IMR-90 (cell line): ENCODE data around the gene DDX41. TPM values are rescaled to one million over a fixed set of nuclear protein-coding genes. Genes with fewer than 3 reads are reported as not detected.

Experiments
- ATAC-seq: fragments of 200-7000 bp; cut with Tn5 transposase; 2 replicates; pipeline ENCODE4 v1.9.1; 2020; ENCODE audit warnings: low read depth, mild to moderate bottlenecking, moderate library complexity
- BruUV-seq: library from RNA; stranded (reverse); fragments of 400-500 nt; replicated peaks from 2 replicates; lab custom pipeline; 2021; lab: Mats Ljungman, UMichigan
- CTCF ChIA-PET: fragments of 300-600 bp; formaldehyde crosslinking; extraction: SDS; loops from one replicate; lab custom pipeline; 2021; ENCODE audit warnings: antibody characterized with exemption; lab: Yijun Ruan, JAX
- POLR2A ChIA-PET: fragments of 300-600 bp; sonication (Branson Sonifier 250); formaldehyde crosslinking; loops from one replicate; lab custom pipeline; 2022; ENCODE audit warnings: antibody characterized with exemption; ENCODE audit not compliant: unreplicated experiment; lab: Charles Lee
- DNase-seq: peaks from one replicate; pipeline ENCODE4 v3.0.0; 2013
- H2AFZ ChIP-seq: replicated peaks from 2 replicates; pipeline ENCODE3; 2013; ENCODE audit warnings: low read length, mild to moderate bottlenecking; ENCODE audit not compliant: poor library complexity
- H2AK5ac ChIP-seq: 2 replicates; pipeline ENCODE4 v1.6.1; 2013; ENCODE audit warnings: low read depth, low read length, inconsistent platforms
- H2AK9ac ChIP-seq: replicated peaks from 2 replicates; pipeline ENCODE3; 2013; ENCODE audit warnings: mild to moderate bottlenecking, low read depth, low read length, moderate library complexity; ENCODE audit not compliant: poor library complexity
- H2BK120ac ChIP-seq: 2 replicates; pipeline ENCODE4 v1.6.1; 2013; ENCODE audit warnings: low read depth, low read length, inconsistent platforms
- H2BK15ac ChIP-seq: 3 replicates; pipeline ENCODE4 v1.6.1; 2013; ENCODE audit warnings: low read depth, low read length, inconsistent platforms
- H2BK20ac ChIP-seq: 2 replicates; pipeline ENCODE4 v1.6.1; 2013; ENCODE audit warnings: low read depth, mild to moderate bottlenecking, inconsistent platforms, low read length, moderate library complexity
- H2BK5ac ChIP-seq: 2 replicates; pipeline ENCODE4 v1.6.1; 2013; ENCODE audit warnings: mild to moderate bottlenecking, low read depth, low read length, inconsistent platforms; ENCODE audit not compliant: poor library complexity, severe bottlenecking
- H3K14ac ChIP-seq: replicated peaks from 2 replicates; pipeline ENCODE4 v1.6.1; 2013; ENCODE audit warnings: low read depth, low read length, inconsistent platforms
- H3K18ac ChIP-seq: 2 replicates; pipeline ENCODE4 v1.6.1; 2013; ENCODE audit warnings: low read depth, low read length, control low read depth
- H3K23ac ChIP-seq: 2 replicates; pipeline ENCODE4 v1.6.1; 2013; ENCODE audit warnings: low read depth, low read length, inconsistent platforms
- H3K27ac ChIP-seq: 2 replicates; pipeline ENCODE4 v1.5.1; 2013; ENCODE audit warnings: mild to moderate bottlenecking, control low read depth, low read length; ENCODE audit not compliant: insufficient read depth
- H3K27me3 ChIP-seq: 2 replicates; pipeline ENCODE4 v1.6.1; 2013; ENCODE audit warnings: low read length; ENCODE audit not compliant: control insufficient read depth, insufficient read depth
- H3K36me3 ChIP-seq: 2 replicates; pipeline ENCODE4 v1.6.1; 2013; ENCODE audit warnings: low read length, mixed read lengths; ENCODE audit not compliant: control insufficient read depth, insufficient read depth
- H3K4ac ChIP-seq: 2 replicates; pipeline ENCODE4 v1.6.1; 2013; ENCODE audit warnings: low read depth, low read length, inconsistent platforms
- H3K4me1 ChIP-seq: 2 replicates; pipeline ENCODE4 v1.6.1; 2013; ENCODE audit warnings: low read length, mixed read lengths; ENCODE audit not compliant: control insufficient read depth, insufficient read depth
- H3K4me2 ChIP-seq: 2 replicates; pipeline ENCODE4 v1.6.1; 2013; ENCODE audit warnings: low read depth, mild to moderate bottlenecking, control low read depth, low read length, moderate library complexity
- H3K4me3 ChIP-seq: 2 replicates; pipeline ENCODE4 v1.5.1; 2013; ENCODE audit warnings: low read depth, mild to moderate bottlenecking, control low read depth, low read length, moderate library complexity; ENCODE audit not compliant: insufficient read depth
- H3K56ac ChIP-seq: 2 replicates; pipeline ENCODE4 v1.6.1; 2013; ENCODE audit warnings: low read length, inconsistent platforms; ENCODE audit not compliant: insufficient read depth; ENCODE audit errors: extremely low read depth
- H3K79me1 ChIP-seq, 2 experiments: 2 replicates each; pipeline ENCODE4 v1.6.1; 2013; ENCODE audit warnings: low read length in 2 of 2, inconsistent platforms in 1 of 2, low read depth in 1 of 2
- H3K9ac ChIP-seq: 2 replicates; pipeline ENCODE4 v1.6.1; 2013; ENCODE audit warnings: low read depth, low read length, control low read depth
- H3K9me1 ChIP-seq: 2 replicates; pipeline ENCODE4 v1.6.1; 2013; ENCODE audit warnings: low read length, inconsistent platforms; ENCODE audit not compliant: insufficient read depth
- H3K9me3 ChIP-seq: 2 replicates; pipeline ENCODE4 v1.6.1; 2013; ENCODE audit warnings: low read length; ENCODE audit not compliant: control insufficient read depth, insufficient read depth
- H4K20me1 ChIP-seq: 2 replicates; pipeline ENCODE4 v1.6.1; 2013; ENCODE audit warnings: low read length, inconsistent platforms; ENCODE audit not compliant: insufficient read depth
- H4K5ac ChIP-seq: 2 replicates; pipeline ENCODE4 v1.6.1; 2013; ENCODE audit warnings: mild to moderate bottlenecking, low read depth, low read length, control low read depth
- H4K8ac ChIP-seq, 2 experiments: 2 replicates each; pipeline ENCODE4 v1.6.1; 2013; ENCODE audit warnings: low read depth in 2 of 2, low read length in 2 of 2, control low read depth in 1 of 2, inconsistent platforms in 1 of 2
- H4K91ac ChIP-seq: 2 replicates; pipeline ENCODE4 v1.6.1; 2013; ENCODE audit warnings: low read depth, low read length, inconsistent platforms; ENCODE audit not compliant: insufficient read depth
- CHD1 ChIP-seq: IDR thresholded peaks from 2 replicates; pipeline ENCODE4 v1.6.1; 2012; ENCODE audit warnings: low read depth, low read length, improper control_type of control experiment
- MAZ ChIP-seq: IDR thresholded peaks from 2 replicates; pipeline ENCODE4 v1.6.1; 2012; ENCODE audit warnings: low read depth, mild to moderate bottlenecking, low read length, improper control_type of control experiment, moderate library complexity, borderline replicate concordance
- MXI1 ChIP-seq: IDR thresholded peaks from 2 replicates; pipeline ENCODE4 v1.6.1; 2012; ENCODE audit warnings: low read depth, mild to moderate bottlenecking, low read length, moderate library complexity, borderline replicate concordance
- RCOR1 ChIP-seq: IDR thresholded peaks from 2 replicates; pipeline ENCODE4 v1.6.1; 2012; ENCODE audit warnings: mild to moderate bottlenecking, low read length, improper control_type of control experiment; ENCODE audit not compliant: insufficient replicate concordance
- WGBS, 2 experiments: methylation state at CpG; one replicate each; pipeline versions ENCODE4 v1.1.5 to v1.1.7; 2013; ENCODE audit warnings: missing lambda C conversion rate in 2 of 2; ENCODE audit not compliant: insufficient read length in 1 of 2; ENCODE audit errors: extremely low coverage in 2 of 2; 5-methylcytosine and 5-hydroxymethylcytosine counted together
- dilution Hi-C: fragments of 300-500 bp; cut with HindIII; formaldehyde crosslinking; loops from one replicate; pipeline ENCODE4 v1.14.3; 2018; ENCODE audit warnings: low sequenced_read_pairs; ENCODE audit not compliant: unreplicated experiment
- in situ Hi-C: fragments of 300-500 bp; cut with MboI; formaldehyde crosslinking; loops from 3 replicates; pipeline ENCODE4 v1.14.3; 2019; ENCODE audit warnings: low sequenced_read_pairs, inconsistent platforms, mixed read lengths
- intact Hi-C: fragments of 100-400 bp; cut with micrococcal nuclease; formaldehyde crosslinking; loops from 2 replicates; pipeline ENCODE4 v1.10.0; 2022
- polyA plus RNA-seq, 3 experiments: library from polyadenylated mRNA; depleted of rRNA; stranded (reverse); fragments of >200 nt; gene quantifications; 2 replicates each; pipeline ENCODE4 v1.2.3, GENCODE V29; 2012; ENCODE audit warnings: low replicate concordance in 1 of 3
- total RNA-seq: library from RNA; depleted of rRNA; stranded (reverse); fragments of >200 nt; gene quantifications from 2 replicates; pipeline ENCODE4 v1.2.3, GENCODE V29; 2012
- TF ChIP-seq, protein P1 (sequence below): conservative IDR thresholded peaks from 2 replicates; pipeline ENCODE4 v1.5.1; 2012; ENCODE audit warnings: mild to moderate bottlenecking, low read depth, low read length, improper control_type of control experiment

DDX41 gene
- total and polyA plus RNA-seq, 2 of the 4 experiments (the other 2 are of a cell fraction) = 130 to 170 TPM

DNA sequence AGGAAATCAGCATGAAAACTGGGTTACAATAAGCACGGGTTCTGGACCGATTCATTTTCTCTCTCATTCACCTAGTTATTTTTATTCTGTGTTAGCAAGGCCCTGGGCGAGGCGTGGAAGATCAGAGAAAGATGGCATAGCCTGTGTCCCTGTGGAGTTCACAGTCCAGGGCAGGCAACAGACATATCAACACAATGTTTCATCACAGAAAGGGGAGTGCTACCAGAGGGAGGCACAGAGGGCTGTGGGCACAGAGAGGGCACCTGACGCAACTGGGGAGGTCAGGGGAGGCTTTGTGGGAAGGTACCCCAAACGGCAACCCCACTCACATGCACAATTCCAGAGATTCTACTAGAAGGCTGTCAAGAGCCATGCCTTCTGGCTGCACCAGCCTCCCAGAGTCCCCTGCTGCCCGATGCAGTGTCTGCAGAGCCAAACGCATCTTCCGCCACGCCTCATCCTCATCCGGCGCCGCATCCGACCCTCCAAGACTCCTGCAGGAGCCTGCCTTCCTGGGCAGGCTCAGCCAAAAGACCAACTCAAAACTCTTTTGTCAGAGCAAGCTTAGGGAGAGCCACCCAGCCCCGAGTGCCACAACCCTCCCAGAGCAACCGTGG, 36.2 kb upstream of the DDX41 start:
- peak overlapping the region; percentile 88 for H3K23ac ChIP-seq
- DNase-seq (no peak), ATAC-seq (peak; percentile 27)
- TF ChIP-seq MXI1 (peak; percentile 61; the same call in 1 of the 2 replicates), CHD1 (no peak), MAZ (no peak), RCOR1 (no peak)
- TF ChIP-seq, protein P1, sequence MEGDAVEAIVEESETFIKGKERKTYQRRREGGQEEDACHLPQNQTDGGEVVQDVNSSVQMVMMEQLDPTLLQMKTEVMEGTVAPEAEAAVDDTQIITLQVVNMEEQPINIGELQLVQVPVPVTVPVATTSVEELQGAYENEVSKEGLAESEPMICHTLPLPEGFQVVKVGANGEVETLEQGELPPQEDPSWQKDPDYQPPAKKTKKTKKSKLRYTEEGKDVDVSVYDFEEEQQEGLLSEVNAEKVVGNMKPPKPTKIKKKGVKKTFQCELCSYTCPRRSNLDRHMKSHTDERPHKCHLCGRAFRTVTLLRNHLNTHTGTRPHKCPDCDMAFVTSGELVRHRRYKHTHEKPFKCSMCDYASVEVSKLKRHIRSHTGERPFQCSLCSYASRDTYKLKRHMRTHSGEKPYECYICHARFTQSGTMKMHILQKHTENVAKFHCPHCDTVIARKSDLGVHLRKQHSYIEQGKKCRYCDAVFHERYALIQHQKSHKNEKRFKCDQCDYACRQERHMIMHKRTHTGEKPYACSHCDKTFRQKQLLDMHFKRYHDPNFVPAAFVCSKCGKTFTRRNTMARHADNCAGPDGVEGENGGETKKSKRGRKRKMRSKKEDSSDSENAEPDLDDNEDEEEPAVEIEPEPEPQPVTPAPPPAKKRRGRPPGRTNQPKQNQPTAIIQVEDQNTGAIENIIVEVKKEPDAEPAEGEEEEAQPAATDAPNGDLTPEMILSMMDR = 0 out of 2 replicates have a peak, but pooled peaks have one; percentile 2
- 4% methylated on average over 5 of the region's 16 CpGs; no CpG with 5 or more reads in 1 of the 2 experiments for WGBS, 2 experiments
- H3K18ac ChIP-seq = no peak overlapping the region
- in situ Hi-C loops (no loop called here), dilution Hi-C loops (no loop called here), intact Hi-C loops (loop anchor here (2.0 kb wide), 1 partner anchor 40 kb away; the partner anchor contains the start of gene TMED9)
- H4K20me1 ChIP-seq = peaks cover 42% of the 10 kb centered on the region
- H4K8ac ChIP-seq = peak overlapping the region; percentile 12 to 47; a peak in 2 of 4 replicates
- H4K5ac ChIP-seq = 0 out of 2 replicates have a peak overlapping the region, but pooled peaks have one; percentile 4
- H3K14ac ChIP-seq = peak overlapping the region; percentile 38
- peaks cover 26% of the 10 kb centered on the region for H3K9me1 ChIP-seq
- peak overlapping the region; percentile 72 for H2AFZ ChIP-seq
- no peak overlapping the region for H2BK120ac ChIP-seq
- H3K27me3 ChIP-seq = no peaks in the 10 kb centered on the region
- no TSS peak for BruUV-seq
- CTCF ChIA-PET = no interaction called here
- H3K4ac ChIP-seq = peak overlapping the region; percentile 75
- peak overlapping the region; percentile 71 for H3K56ac ChIP-seq
- H3K9ac ChIP-seq = peak overlapping the region; percentile 88
- H3K27ac ChIP-seq = peak overlapping the region; percentile 80
- H2BK15ac ChIP-seq = no peak overlapping the region
- peak overlapping the region; percentile 98 for H3K4me2 ChIP-seq
- peaks cover 5% of the 10 kb centered on the region; the same call in 1 of the 2 replicates for H3K36me3 ChIP-seq
- H2AK5ac ChIP-seq = peak overlapping the region; percentile 50
- no peak overlapping the region for H2BK20ac ChIP-seq
- POLR2A ChIA-PET = no interaction called here
- H3K79me1 ChIP-seq = peaks cover 3 to 58% of the 10 kb centered on the region in 2 experiments; a peak in 3 of 4 replicates
- peak overlapping the region; percentile 14; the same call in 1 of the 2 replicates for H4K91ac ChIP-seq
- H2BK5ac ChIP-seq = peak overlapping the region; percentile 66
- H3K4me3 ChIP-seq = peak overlapping the region; percentile 92
- no peaks in the 10 kb centered on the region for H3K9me3 ChIP-seq
- H3K4me1 ChIP-seq = peaks cover 21% of the 10 kb centered on the region
- H2AK9ac ChIP-seq = peak overlapping the region; percentile 94
